Measurements from ENCODE around the gene PLAGL1.

PLAGL1 gene

GRCh38 chr6:143973097-143973966 is 34.7 kb downstream of the PLAGL1 start:
- peaks cover 8% of the 10 kb centered on the region; the same call in 1 of the 2 replicates for H3F3A ChIP-seq (ENCODE audit: low read depth)
- no peak overlapping the region for H3K9ac ChIP-seq (ENCODE audit: low read depth, low read length, poor library complexity, severe bottlenecking)
- no peaks in the 10 kb centered on the region for H3K9me2 ChIP-seq (replicated peaks; ENCODE audit: low read depth, low read length)
- no peaks in the 10 kb centered on the region for H3K27me3 ChIP-seq (ENCODE audit: insufficient read depth, low read length, poor library complexity, severe bottlenecking)
- no peaks in the 10 kb centered on the region for H3K79me2 ChIP-seq (ENCODE audit: insufficient read depth, low read length)
- H3K4me2 ChIP-seq (ENCODE audit: low read depth, low read length, poor library complexity, severe bottlenecking) = no peak overlapping the region
- H3K4me1 ChIP-seq (ENCODE audit: insufficient read depth, low read length, poor library complexity, severe bottlenecking) = peaks cover 58% of the 10 kb centered on the region
- H3K4me3 ChIP-seq (ENCODE audit: low read length, poor library complexity, severe bottlenecking) = no peak overlapping the region
- no peak for TF ChIP-seq EZH2phosphoT487 (IDR thresholded peaks at IDR 0.05; ENCODE audit: borderline replicate concordance)
- TF ChIP-seq CTCF (conservative IDR thresholded peaks at IDR 0.05; ENCODE audit: low read length) = no peak
- no peaks in the 10 kb centered on the region for H3K9me3 ChIP-seq (ENCODE audit: insufficient read depth, low read depth, low read length)
- no peak overlapping the region for H2AFZ ChIP-seq (ENCODE audit: low read length)
- H3K36me3 ChIP-seq (ENCODE audit: insufficient read depth, low read length) = no peaks in the 10 kb centered on the region
- H4K20me1 ChIP-seq (ENCODE audit: insufficient read depth, low read length, poor library complexity, severe bottlenecking) = no peaks in the 10 kb centered on the region

GRCh38 chr6:143971482-143972205 is 36.4 kb downstream of the PLAGL1 start:
- Histone ChIP-seq H3K27me3 (ENCODE audit: insufficient read depth, low read length, poor library complexity, severe bottlenecking) (no peaks in the 10 kb centered on the region), H3K4me1 (ENCODE audit: insufficient read depth, low read length, poor library complexity, severe bottlenecking) (peaks cover 70% of the 10 kb centered on the region), H3K9me2 (replicated peaks; ENCODE audit: low read depth, low read length) (no peaks in the 10 kb centered on the region), H3K4me3 (ENCODE audit: low read length, poor library complexity, severe bottlenecking) (no peak overlapping the region), H3K36me3 (ENCODE audit: insufficient read depth, low read length) (no peaks in the 10 kb centered on the region), H3K9ac (ENCODE audit: low read depth, low read length, poor library complexity, severe bottlenecking) (peak overlapping the region; percentile 46), H3K79me2 (ENCODE audit: insufficient read depth, low read length) (no peaks in the 10 kb centered on the region), H3K4me2 (ENCODE audit: low read depth, low read length, poor library complexity, severe bottlenecking) (peak overlapping the region; percentile 69), H3K9me3 (ENCODE audit: insufficient read depth, low read depth, low read length) (no peaks in the 10 kb centered on the region), H4K20me1 (ENCODE audit: insufficient read depth, low read length, poor library complexity, severe bottlenecking) (no peaks in the 10 kb centered on the region), H3F3A (ENCODE audit: low read depth) (peaks cover 12% of the 10 kb centered on the region; the same call in 1 of the 2 replicates), H2AFZ (ENCODE audit: low read length) (no peak overlapping the region; the same call in 1 of the 2 replicates)
- no peak for TF ChIP-seq CTCF (conservative IDR thresholded peaks at IDR 0.05; ENCODE audit: low read length)
- no peak for TF ChIP-seq EZH2phosphoT487 (IDR thresholded peaks at IDR 0.05; ENCODE audit: borderline replicate concordance)

DNA sequence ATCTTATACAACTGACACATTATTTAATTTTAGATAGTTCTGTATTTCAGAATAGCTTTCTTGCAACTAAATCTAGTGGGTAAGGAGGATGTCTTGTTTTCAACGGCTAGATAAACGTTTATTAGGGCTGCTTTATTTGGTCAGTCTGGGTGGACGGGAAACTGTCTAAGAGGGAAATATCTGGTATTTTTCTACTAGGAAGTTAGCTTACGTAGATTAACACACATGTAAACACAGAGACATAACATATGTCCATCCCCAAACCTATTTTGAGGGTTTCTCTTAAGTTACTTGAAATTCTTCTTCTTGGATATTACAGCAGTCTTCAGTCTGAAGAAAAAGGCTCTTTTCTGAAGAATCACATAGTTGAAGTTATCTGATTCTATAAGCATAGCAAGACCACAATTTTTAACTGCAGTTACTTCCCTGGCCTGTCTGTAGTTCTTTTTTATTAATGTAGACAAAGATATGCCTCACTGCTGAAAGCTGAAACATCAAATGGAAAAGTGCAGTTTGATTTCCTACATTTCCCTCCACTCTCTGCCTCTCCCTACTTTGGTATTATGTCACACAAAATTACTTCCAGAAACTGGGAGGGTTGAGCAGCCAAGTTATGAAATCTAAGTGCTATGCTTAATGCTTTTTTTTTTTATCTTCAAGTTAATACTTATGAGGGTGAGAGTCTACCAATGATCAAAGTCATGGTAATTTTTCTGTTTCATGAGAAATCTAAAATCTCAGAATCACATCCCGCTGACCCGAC is 37.4 kb downstream of the PLAGL1 start:
- H3K4me2 ChIP-seq (ENCODE audit: low read depth, low read length, poor library complexity, severe bottlenecking) = peak overlapping the region; percentile 69
- no peaks in the 10 kb centered on the region for H3K9me3 ChIP-seq (ENCODE audit: insufficient read depth, low read depth, low read length)
- H3K79me2 ChIP-seq (ENCODE audit: insufficient read depth, low read length) = no peaks in the 10 kb centered on the region
- H2AFZ ChIP-seq (ENCODE audit: low read length) = no peak overlapping the region
- H3K27me3 ChIP-seq (ENCODE audit: insufficient read depth, low read length, poor library complexity, severe bottlenecking) = no peaks in the 10 kb centered on the region
- H3K36me3 ChIP-seq (ENCODE audit: insufficient read depth, low read length) = no peaks in the 10 kb centered on the region
- peaks cover 12% of the 10 kb centered on the region; the same call in 1 of the 2 replicates for H3F3A ChIP-seq (ENCODE audit: low read depth)
- peak overlapping the region; percentile 53 for H3K9ac ChIP-seq (ENCODE audit: low read depth, low read length, poor library complexity, severe bottlenecking)
- no peaks in the 10 kb centered on the region for H3K9me2 ChIP-seq (replicated peaks; ENCODE audit: low read depth, low read length)
- H3K4me1 ChIP-seq (ENCODE audit: insufficient read depth, low read length, poor library complexity, severe bottlenecking) = peaks cover 69% of the 10 kb centered on the region
- H3K4me3 ChIP-seq (ENCODE audit: low read length, poor library complexity, severe bottlenecking) = peak overlapping the region; percentile 21
- H4K20me1 ChIP-seq (ENCODE audit: insufficient read depth, low read length, poor library complexity, severe bottlenecking) = no peaks in the 10 kb centered on the region
- TF ChIP-seq CTCF (conservative IDR thresholded peaks at IDR 0.05; ENCODE audit: low read length) (no peak), EZH2phosphoT487 (IDR thresholded peaks at IDR 0.05; ENCODE audit: borderline replicate concordance) (no peak)

Measured in Loucy (cell line).